DMS153 (cell line): Measurements from ENCODE around the gene LIMA1.
"Not testable (repeated sequence)": the region's sequence is repeated elsewhere in the genome, so short reads cannot be mapped to it uniquely, and the experiment has no call there.

Experiments
- DNase-seq: peaks from one replicate; lab custom pipeline; 2025; lab: John Stamatoyannopoulos, UW

LIMA1 gene

DNA sequence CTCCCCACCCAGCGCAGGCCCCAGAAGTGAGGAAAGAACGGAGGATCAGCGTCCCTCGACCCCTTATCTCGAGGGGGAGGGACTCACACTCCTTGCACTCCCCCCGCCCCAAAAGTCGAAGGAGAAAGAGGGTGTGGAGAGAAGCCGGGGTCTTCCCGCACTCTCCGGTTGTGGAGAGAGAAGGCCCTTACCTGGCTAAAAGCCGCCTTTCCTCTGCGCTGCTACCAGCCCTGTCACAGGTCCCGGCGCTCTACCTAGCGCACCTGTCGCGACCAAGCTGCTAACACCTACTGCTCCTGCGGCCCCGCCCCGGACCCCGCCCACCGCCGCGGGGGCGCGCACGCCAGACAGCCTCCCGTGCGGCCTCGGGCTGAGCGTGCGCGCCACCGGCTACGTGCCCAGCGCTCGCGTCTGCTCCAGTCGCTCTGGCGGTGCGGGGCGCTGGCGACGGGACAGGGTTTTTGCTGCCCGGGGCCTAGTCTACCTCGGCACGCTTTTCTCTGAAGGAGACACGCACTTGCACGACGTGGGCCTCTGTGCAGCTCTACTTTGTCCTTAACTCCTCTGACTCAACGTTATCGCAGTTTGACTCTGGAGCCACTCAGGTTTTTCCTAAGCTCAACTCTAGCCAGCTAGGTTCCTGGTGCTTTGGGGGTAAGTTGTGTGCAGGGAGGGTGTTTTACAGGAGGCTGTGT is at the start of gene LIMA1:
Gene LIMA1 (minus strand): TSS at position 292 of the 695 bp plus-strand sequence. CDS start 34,769 bp downstream, outside the sequence.
- peak; percentile 88 for DNase-seq

DNA sequence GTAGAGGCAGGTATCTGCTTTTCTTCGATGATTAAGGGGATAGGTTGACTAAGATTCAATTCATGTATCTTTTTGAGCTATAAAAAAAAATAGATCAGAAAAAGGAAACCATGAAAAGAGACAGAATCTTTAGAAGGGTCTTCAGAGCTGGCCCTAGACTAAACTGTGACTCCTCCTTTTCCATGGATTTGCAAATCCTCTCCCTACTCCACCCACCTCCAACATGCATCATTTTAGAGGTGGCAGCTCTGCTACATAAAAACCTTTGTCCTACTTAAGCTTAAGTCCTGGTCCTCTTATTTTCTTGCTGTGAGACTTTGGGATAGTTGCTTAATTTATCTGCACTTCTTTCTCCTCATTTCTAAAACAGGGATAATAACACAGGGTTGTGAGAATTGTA is 48.4 kb upstream of the LIMA1 start:
- no peak for DNase-seq

DNA sequence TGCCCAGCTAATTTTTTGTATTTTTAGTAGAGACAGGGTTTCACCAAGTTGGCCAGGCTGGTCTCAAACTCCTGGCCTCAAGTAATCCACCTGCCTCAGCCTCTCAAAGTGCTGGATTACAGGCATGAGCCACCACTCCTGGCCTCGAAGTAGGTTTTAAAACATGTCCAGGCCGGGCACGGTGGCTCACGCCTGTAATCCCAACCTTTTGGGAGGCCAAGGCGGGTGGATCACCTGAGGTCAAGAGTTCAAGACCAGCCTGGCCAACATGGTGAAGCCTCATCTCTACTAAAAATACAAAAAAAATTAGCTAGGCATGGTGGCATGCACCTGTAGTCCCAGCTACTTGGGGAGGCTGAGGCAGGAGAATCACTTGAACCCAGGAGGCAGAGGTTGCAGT is 45.3 kb upstream of the LIMA1 start:
- DNase-seq: not testable (repeated sequence)

DNA sequence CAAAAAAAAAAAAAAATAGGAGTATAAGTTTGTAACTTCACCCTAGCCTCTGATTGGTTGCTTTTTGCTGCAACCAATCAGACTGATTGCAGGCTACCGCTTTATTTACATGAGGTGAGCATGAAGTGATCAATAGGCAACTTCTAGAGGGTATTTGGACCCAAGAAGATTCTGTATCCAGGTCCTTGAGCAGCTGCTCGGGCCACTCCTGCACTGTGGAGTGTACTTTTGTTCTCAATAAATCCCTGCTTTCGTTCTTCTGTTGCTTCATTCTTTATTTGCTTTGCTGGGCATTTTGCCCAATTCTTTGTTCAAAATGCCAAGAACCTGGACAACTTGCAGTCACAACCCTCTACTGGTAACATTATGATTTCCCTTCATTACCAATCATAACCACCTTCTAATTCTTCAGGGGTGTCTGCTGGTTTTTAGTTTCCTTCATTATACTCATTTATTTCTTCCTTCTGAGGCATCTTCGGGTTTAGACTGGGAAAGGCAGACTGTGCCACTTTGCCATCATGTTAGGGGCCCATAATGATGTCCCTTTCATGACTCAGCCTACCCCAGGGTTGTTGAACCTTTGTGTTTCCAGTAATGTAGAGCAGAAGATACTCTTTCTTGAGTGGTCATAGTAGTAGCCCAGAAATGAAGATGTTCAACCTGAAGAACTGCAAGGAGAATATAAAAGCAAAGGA is 43.4 kb upstream of the LIMA1 start:
- peak; percentile 18 for DNase-seq

DNA sequence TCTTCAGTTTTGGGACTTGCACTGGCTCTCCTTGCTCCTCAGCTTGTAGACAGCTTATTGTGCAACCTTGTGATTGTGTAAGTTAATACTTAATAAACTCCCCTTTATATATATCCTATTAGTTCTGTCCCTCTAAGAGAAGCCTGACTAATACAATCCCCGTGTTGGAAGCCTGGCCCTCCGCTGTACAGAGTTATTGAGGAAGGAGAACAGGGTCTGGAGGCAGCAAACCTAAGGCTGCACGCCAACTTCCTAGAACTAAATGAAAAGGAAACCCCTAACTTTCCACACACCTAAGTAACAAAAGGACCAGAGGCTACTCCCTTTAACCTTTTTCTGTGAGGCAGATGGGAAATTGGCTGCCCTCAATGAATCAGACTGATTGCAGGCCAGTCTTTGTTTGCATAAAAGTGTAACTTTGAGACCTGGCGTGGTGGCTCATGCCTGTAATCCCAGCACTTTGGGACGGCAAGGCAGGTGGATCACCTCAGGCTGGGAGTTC is 42.6 kb upstream of the LIMA1 start:
- DNase-seq: no peak

DNA sequence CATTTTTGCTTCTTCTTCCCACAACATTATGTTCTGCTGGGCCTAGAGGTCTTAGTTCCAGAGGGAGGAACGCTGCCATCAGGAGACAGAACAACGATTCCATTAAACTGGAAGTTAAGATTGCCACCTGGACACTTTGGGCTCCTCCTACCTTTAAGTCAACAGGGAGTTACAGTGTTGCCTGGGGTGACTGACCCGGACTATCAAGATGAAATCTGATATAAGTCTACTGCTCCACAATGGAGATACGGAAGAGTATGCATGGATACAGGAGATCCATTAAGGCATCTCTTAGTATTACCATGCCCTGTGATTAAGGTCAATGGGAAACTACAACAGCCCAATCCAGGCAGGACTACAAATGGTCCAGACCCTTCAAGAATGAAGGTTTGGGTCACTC is 41.5 kb upstream of the LIMA1 start:
- DNase-seq: not testable (repeated sequence)

DNA sequence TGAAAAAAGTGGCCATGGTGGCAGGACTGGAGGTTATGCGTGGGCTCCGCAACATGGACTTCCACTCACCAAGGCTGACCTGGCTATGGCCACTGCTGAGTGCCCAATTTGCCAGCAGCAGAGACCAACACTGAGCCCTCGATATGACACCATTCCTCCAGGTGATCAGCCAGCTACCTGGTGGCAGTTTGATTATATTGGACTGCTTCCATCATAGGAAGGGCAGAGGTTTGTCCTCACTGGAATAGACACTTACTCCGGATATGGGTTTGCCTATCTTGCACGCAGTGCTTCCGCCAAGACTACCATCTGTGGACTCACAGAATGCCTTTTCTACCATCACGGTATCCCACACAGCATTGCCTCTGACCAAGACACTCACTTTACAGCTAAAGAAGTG is 40.8 kb upstream of the LIMA1 start:
- not testable (repeated sequence) for DNase-seq

DNA sequence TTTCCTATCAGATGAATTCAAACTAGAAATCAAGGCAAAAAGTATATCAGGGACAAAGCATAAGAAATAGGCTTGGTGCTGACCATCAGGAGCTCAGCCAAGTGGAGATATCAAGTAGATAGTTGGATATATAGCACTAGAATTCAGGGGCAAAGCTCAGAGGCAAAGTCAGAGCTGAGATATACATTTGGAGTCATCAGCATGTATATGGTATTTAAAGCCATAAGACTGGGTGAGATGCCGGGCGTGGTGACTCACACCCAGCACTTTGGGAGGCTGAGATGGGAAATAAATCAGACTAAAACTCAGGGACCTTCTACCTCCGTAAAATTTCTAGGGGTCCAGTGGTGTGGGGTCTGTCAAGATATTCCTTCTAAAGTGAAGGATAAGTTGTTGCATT is 38.9 kb upstream of the LIMA1 start:
- DNase-seq: no peak

DNA sequence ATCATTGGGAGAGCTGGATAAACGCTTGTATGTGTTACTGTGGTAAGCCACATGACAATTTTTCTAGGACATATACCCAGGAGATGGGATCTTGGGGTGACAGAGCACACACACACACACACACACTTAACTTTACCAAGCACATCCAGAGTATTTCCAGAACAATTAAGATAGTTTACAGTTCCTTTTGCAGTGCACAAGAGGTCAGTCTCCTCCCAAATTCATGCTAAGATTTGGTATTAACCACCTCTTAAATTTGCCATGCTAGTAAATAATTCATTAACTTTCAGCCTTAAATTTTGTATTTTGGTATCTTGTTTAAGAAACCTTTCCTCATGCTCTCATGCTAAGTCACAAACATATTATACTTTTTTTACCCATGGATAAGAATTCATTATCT is 33.9 kb upstream of the LIMA1 start:
- no peak for DNase-seq

DNA sequence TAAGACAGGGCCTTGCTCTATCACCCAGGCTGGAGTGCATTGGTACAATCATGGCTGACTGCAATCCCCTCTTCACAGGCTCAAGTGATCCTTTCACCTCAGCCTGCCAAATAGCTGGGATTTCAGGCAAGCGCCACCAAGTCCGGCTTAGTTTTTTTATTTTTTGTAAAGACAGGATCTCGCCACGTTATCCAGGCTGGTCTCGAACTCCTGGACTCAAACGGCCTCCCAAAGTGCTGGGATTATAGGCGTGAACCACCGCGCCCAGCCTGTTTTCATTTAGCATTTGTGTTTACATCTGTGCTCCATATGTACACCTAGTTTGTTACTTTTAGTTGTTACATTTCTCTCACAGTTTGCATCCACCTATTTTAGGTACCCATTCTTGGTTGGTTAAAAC is 32.5 kb upstream of the LIMA1 start:
- DNase-seq: no peak

DNA sequence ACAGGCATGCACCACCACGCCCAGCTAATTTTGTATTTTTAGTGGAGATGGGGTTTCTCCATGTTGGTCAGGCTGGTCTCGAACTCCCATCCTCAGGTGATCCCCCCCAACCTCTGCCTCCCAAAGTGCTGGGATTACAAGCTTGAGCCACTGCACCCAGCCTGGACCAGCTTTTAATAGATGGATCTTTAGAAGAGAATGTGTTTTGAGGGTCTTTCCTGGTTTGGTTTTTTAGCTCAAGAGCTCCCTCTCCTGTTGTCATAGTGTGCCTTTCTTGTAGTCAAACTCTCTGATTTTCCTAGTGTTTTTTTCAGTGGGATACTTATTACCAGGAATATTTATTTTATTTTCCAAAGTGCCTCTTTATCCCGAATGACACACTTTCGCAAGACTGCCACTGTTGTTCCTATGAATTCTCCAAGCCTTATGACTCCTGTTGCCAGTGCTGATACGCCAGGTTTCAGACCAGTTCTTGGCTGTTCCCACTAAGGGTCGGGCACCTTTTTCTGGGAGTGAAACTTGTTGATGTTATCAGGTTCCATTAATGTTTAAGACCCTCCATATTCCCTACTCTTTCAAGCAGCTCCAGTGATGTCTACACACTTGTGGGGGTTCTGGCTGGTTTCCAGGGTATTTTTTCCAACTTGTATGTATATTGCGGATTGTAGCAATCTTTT is 31.5 kb upstream of the LIMA1 start:
- peak; percentile 13 for DNase-seq

DNA sequence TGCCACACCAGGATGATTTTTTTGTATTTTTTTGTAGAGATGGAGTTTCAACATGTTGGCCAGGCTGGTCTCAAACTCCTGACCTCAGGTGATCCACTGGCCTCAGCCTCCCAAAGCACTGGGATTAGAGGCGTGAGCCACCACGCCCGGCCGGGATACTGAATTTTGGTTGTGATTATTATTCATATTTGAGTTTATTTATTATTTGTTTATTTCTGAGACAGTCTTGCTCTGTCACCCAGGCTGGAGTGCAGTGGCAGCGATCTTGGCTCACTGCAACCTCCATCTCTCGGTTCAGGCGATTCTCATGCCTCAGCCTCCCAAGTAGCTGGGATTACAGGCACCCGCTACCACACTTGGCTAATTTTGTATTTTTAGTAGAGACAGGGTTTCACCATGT is 30.7 kb upstream of the LIMA1 start:
- DNase-seq: not testable (repeated sequence)

DNA sequence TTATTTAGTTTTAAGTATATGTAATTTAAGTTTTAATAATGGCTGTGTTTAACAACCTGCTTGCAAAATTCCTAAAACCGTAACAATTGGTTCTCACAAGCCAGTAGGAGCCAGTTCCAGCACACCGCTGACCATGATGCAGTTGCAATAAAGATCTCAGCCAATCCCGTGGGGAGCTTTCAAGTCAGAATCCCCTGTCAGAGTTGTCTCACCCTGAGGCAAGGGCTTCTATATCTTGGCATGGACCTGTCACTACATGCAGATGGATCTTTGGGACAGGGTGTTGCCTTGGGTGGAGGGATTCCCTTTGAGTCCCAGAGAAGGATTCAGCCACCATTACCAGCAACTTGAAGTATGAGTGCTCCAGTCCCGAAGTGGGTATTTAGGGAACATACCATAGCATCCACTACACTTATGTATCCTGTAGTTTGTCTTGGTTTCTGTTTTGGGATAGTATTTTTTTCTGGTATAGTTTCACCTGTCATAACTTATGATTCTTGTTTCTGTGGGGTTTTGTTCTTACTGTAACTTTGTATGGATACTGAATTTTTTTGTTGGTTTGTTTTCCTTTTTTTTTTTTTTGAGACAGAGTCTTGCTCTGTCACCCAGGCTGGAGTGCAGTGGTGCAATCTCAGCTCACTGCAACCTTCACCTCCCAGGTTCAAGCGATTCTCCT is 30.1 kb upstream of the LIMA1 start:
- no peak for DNase-seq

DNA sequence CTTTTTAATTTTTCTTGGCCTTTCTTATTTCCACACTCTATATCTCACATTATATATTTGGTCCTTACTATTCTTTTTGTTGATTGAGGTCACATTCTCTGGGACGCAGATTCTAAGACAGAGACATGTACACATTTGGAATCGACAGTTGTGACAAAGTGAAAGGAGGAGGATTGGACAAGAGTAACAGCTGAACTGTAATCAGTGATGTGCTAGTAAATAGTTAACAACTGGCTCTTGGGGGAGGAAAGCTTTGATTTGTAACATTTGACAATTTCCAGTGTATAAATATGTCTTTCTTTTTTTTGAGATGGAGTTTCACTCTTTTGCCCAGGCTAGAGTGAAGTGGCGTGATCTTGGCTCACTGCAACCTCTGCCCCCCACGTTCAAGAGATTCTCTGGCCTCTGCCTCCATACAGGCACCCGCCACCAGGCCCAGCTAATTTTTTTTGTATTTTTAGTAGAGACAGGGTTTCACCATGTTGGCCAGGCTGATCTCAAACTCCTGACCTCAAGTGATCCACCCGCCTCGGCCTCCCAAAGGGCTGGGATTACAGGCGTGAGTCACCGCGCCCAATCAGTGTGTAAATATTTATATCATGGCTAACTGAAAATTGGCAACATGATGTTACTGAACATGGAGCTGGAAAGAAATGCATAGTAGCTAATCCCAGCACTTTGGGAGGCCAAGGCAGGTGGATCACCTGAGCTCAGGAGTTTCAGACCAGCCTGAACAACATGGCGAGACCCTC is 28.7 kb upstream of the LIMA1 start:
- not testable (repeated sequence) for DNase-seq

DNA sequence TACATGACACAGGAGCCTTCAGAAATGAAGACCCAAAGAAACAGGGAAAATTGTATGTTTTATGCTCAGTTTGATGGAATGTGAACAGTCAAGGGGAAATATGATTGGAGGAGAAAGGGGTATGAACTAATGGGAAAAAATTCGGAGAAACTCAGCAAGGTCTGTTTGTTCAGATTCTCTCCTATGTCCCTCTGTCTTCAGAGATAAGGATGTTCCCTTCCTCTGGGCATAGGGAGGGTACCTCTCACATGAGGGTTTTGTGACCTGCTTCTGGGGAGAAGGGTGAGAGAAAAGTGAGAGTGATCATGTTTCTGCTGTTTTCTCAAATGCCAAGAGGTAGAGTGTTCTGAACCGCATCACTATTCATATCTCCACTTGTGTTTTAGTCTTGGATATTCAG is 26.6 kb upstream of the LIMA1 start:
- no peak for DNase-seq

DNA sequence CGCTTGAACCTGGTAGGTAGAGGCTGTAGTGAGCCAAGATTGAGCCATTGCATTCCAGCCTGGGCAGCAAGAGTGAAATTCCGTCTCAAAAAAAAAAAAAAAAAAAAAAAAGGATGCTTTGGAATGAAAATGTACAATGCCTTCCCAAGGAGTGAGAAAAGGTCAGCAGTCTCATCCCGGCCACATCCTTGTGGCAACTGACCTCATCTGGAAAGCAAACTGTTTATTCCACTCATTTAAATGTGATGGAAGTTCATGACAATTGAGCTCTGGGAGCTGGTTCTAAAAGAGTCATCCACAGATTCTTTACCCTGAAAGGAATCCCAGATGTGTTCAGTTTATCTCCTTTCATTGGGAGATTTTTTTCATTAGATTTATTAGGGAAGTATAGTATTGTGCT is 19.4 kb upstream of the LIMA1 start:
- no peak for DNase-seq

DNA sequence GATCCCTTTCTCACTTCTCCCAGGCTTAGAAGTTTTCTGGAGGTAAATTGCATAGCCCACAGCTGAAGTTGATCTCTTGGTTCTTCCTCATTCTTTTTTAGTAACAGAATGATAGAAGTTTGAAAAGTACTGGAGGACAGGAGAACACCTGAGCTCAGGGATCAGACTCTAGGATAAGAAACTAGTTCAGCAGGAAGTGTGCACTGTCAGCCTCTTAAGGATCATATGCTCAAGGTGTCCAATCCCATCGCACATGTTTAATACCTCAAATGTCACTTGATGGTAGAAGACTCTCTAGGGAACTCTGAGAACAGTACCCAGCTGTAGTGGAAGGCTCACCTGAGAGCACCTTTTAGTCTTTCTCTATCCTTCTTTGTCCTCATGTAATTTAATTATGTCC is 14.7 kb upstream of the LIMA1 start:
- no peak for DNase-seq

DNA sequence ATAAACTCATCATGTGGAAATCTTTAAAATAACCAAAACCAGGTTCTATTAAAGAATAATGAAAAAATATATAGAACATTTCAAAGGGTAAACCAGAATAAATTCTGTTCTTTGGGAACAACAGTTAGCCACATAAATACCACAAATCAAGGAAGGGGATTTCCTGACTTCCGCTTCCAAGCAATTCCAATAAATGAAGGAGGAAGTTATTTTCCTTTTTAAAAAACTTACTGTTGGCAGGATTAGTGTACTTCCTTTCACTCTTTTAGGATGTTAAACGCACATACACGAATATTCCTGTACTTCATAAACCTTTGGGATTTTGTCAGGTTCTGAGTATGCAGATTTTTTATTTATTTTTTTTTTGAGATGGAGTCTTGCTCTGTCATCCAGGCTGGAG is 13.7 kb upstream of the LIMA1 start:
- no peak for DNase-seq

DNA sequence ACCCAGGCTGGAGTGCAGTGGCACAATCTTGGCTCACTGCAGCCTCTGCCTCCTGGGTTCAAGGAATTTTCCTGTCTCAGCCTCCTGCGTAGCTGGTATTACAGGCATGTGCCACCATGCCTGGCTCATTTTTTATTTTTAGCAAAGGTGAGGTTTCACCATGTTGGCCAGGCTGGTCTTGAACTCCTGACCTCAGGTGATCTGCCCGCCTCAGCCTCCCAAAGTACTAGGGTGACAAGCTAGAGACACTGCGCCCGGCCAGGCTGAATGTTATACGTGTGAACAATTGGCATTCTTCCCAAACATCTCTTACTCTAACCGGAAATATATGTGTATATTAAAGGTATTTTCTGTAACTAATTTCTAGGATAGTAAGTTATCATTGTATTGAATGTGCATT is 13.2 kb upstream of the LIMA1 start:
- no peak for DNase-seq

DNA sequence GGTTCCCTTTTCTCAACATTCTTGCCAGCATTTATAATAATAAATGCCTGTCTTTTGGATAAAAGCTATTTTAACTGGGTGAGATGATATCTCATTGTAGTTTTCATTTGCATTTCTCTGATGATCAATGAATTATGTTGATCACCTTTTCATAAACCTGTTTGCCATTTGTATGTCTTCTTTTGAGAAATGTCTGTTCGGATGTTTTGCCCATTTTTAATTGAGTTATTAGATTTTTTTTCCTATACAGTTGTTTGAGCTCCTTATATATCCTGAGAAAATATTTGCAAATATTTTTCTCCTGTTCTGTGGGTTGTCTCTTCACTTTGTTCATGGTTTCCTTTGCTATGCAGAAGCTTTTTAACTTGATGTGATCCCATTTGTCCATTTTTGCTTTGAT is 8.1 kb upstream of the LIMA1 start:
- no peak for DNase-seq

DNA sequence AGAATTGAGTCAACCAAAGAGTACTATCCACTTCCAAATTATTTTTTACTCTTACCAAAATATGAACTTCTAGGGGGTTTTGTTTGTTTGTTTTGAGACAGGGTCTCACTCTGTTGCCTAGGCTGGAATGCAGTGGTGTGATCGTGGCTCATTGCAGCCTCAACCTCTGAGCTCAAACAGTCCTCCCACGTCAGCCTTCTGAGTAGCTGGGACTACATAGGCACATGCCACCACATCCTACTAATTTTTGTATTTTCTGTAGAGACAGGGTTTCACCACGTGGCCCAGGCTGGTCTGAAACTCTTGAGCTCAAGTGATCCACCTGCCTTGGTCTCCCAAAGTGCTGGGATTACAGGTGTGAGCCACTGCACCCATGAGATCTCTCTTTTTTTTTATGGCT is 7.4 kb upstream of the LIMA1 start:
- not testable (repeated sequence) for DNase-seq

DNA sequence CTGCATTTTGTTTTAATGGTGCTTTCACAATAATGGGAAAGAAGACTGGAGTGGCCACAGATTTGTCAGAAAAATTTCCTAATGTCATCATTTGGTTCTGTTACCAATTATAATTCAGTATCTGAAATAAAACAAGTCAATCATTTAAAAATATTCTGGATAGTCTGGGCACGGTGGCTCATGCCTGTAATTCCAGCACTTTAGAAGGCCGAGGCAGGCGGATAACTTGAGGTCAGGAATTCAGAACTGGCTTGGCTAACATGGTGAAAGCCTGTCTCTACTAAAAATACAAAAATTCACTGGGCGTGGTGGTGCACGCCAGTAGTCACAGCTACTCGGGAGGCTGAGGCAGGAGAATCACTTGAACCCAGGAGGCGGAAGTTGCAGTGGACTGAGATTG is 4.0 kb upstream of the LIMA1 start:
- DNase-seq: no peak
